Stimulated activated CD4-positive, alpha-beta T cell treated with anti-CD3 and anti-CD28 coated beads, TNF-alpha, amount 100 ng/mL, for 24 hours (primary cell): ENCODE data around the gene ZNF320.
"Not testable (repeated sequence)": the region's sequence is repeated elsewhere in the genome, so short reads cannot be mapped to it uniquely, and the experiment has no call there.

Experiments
- DNase-seq, 3 experiments: peaks; one replicate each; pipeline ENCODE4 v3.0.0-alpha.2; 2020; ENCODE audit warnings: low read depth in 3 of 3

Gene ZNF320

GRCh38 chr19:52922841-52923777 lies 25.7 kb upstream of the ZNF320 start, which contains the start of gene ZNF888:
ZNF888 (minus strand) TSS chr19:52923428; CDS start chr19:52917873, 5,555 bp downstream.
- peak; percentile 62 to 79 (median 65) for DNase-seq

GRCh38 chr19:52917531-52917930 lies 20.1 kb upstream of the ZNF320 start:
- no peak for DNase-seq

- no peak for DNase-seq
Observed at GRCh38 chr19:52910648-52911047, 13.2 kb upstream of the ZNF320 start.

- not testable (repeated sequence) for DNase-seq
Observed at GRCh38 chr19:52904052-52904780, 6.8 kb upstream of the ZNF320 start.

GRCh38 chr19:52901842-52902241 lies 4.4 kb upstream of the ZNF320 start:
- DNase-seq: no peak

GRCh38 chr19:52898596-52898995 lies 1.2 kb upstream of the ZNF320 start:
- not testable (repeated sequence) for DNase-seq

- no peak for DNase-seq
Observed at GRCh38 chr19:52898101-52898500, 666 bp upstream of the ZNF320 start.

GRCh38 chr19:52896431-52897137 lies 851 bp downstream of the ZNF320 start:
- DNase-seq: no peak

GRCh38 chr19:52891336-52891735 lies 6.1 kb downstream of the ZNF320 start:
- DNase-seq: no peak

GRCh38 chr19:52889931-52890330 lies 7.5 kb downstream of the ZNF320 start:
- no peak for DNase-seq

GRCh38 chr19:52889076-52889475 lies 8.4 kb downstream of the ZNF320 start:
- no peak for DNase-seq

- no peak for DNase-seq
Observed at GRCh38 chr19:52880895-52881389, 16.5 kb downstream of the ZNF320 start.

GRCh38 chr19:52872996-52873395 lies 24.4 kb downstream of the ZNF320 start:
- DNase-seq: not testable (repeated sequence)

GRCh38 chr19:52871466-52871865 lies 26.0 kb downstream of the ZNF320 start:
- no peak for DNase-seq

GRCh38 chr19:52868031-52868430 lies 29.4 kb downstream of the ZNF320 start:
- DNase-seq: not testable (repeated sequence)

- peak; percentile 38 to 64 (median 42) for DNase-seq
Observed at GRCh38 chr19:52857378-52858191, 39.9 kb downstream of the ZNF320 start, which contains the start of gene ZNF468. ZNF468 (minus strand) TSS chr19:52857619; CDS start chr19:52854272, 3,347 bp downstream.

GRCh38 chr19:52856540-52857377 lies 40.7 kb downstream of the ZNF320 start:
- not testable (repeated sequence) for DNase-seq
